Pericardium fibroblast (primary cell): Measurements from ENCODE around the gene CEP170B. TPM values are rescaled to one million over a fixed set of nuclear protein-coding genes. Genes with fewer than 3 reads are reported as not detected.

Experiments
- total RNA-seq: library from RNA; depleted of rRNA; stranded (reverse); fragments of >200 nt; gene quantifications from 2 replicates; pipeline ENCODE4 v1.2.3, GENCODE V29; 2015

Gene CEP170B
- 5.4 and 12.4 TPM in 2 replicates for total RNA-seq

GRCh38 chr14:104865081-104865630, at the start of gene CEP170B:
Gene CEP170B (plus strand): TSS chr14:104865268. CDS start chr14:104868451, 3,183 bp downstream.

GRCh38 chr14:104924421-104925213, 59.5 kb downstream of the CEP170B start, which contains the start of gene PLD4:
Gene PLD4 (plus strand): TSS chr14:104924879. CDS start chr14:104927141, 2,262 bp downstream.

Other genes starting within 250 kb of the CEP170B start
- 31.7 and 67.9 TPM in 2 replicates for gene INF2, start 175.7 kb upstream of the CEP170B start, total RNA-seq
- gene ADSS1, start 141.0 kb upstream of the CEP170B start, total RNA-seq = 6.3 and 8.3 TPM in 2 replicates
- gene SIVA1, start 112.1 kb upstream of the CEP170B start, total RNA-seq = 237 and 241 TPM in 2 replicates
- gene AKT1, start 69.5 kb upstream of the CEP170B start, total RNA-seq = 92.0 and 110 TPM in 2 replicates
- 3.2 and 3.9 TPM in 2 replicates for gene ZBTB42, start 64.2 kb upstream of the CEP170B start, total RNA-seq
- under 0.01 TPM in 1 of 2 replicates, not detected in the other for gene PLD4, start 59.6 kb downstream of the CEP170B start, total RNA-seq
- 58.5 and 81.1 TPM in 2 replicates for gene AHNAK2, start 113.1 kb downstream of the CEP170B start, total RNA-seq
- gene CLBA1, start 120.5 kb downstream of the CEP170B start, total RNA-seq = 8.2 and 8.9 TPM in 2 replicates
- 7.4 and 10.3 TPM in 2 replicates for gene CDCA4, start 155.8 kb downstream of the CEP170B start, total RNA-seq
- 1.4 TPM in 1 of 2 replicates, not detected in the other for gene GPR132, start 200.2 kb downstream of the CEP170B start, total RNA-seq